Karpas-422 (cell line): Measurements from ENCODE around the gene PAPOLB. TPM values are rescaled to one million over a fixed set of nuclear protein-coding genes. Genes with fewer than 3 reads are reported as not detected.

ENCODE experiments used
- DNase-seq: peaks from one replicate; pipeline ENCODE4 v3.0.0-alpha.2; 2015
- H2AFZ ChIP-seq: fragments of 200-600 bp; sonication (generic); 2 replicates; pipeline ENCODE4 v1.6.1; 2014; ENCODE audit warnings: antibody characterized with exemption, low read length, mixed read lengths
- H3K27ac ChIP-seq: fragments of 200-600 bp; sonication (generic); 2 replicates; pipeline ENCODE4 v1.5.1; 2014; ENCODE audit warnings: mild to moderate bottlenecking, low read length, moderate library complexity
- H3K27me3 ChIP-seq: fragments of 200-600 bp; sonication (generic); 2 replicates; pipeline ENCODE4 v1.6.1; 2014; ENCODE audit warnings: low read length, mixed read lengths
- H3K36me3 ChIP-seq: fragments of 200-600 bp; sonication (generic); 2 replicates; pipeline ENCODE4 v1.6.1; 2014; ENCODE audit warnings: low read length, mixed read lengths; ENCODE audit not compliant: insufficient read depth
- H3K4me1 ChIP-seq: fragments of 200-600 bp; sonication (generic); 2 replicates; pipeline ENCODE4 v1.6.1; 2014; ENCODE audit warnings: mild to moderate bottlenecking, low read length, mixed read lengths
- H3K4me2 ChIP-seq: fragments of 200-600 bp; sonication (generic); 2 replicates; pipeline ENCODE4 v1.6.1; 2014; ENCODE audit warnings: low read length, low read depth, mild to moderate bottlenecking; ENCODE audit not compliant: poor library complexity, severe bottlenecking
- H3K4me3 ChIP-seq: fragments of 200-600 bp; sonication (generic); 2 replicates; pipeline ENCODE4 v1.5.1; 2014; ENCODE audit warnings: mild to moderate bottlenecking, antibody characterized with exemption, low read length, mixed read lengths
- H3K79me2 ChIP-seq: fragments of 200-600 bp; sonication (generic); 2 replicates; pipeline ENCODE4 v1.6.1; 2014; ENCODE audit warnings: mild to moderate bottlenecking, low read length, mixed read lengths
- H3K9ac ChIP-seq: fragments of 200-600 bp; sonication (generic); 2 replicates; pipeline ENCODE4 v1.6.0; 2014; ENCODE audit warnings: low read length
- H3K9me2 ChIP-seq: fragments of 200-600 bp; sonication (generic), shearing (Covaris generic); replicated peaks from 2 replicates; pipeline ENCODE4 v1.6.0; 2014; ENCODE audit warnings: mild to moderate bottlenecking, low read length, moderate library complexity; ENCODE audit not compliant: insufficient read depth
- H3K9me3 ChIP-seq: fragments of 300-700, 200-600 bp; sonication (generic); 2 replicates; pipeline ENCODE4 v1.6.1; 2014; ENCODE audit warnings: low read length, mixed read lengths
- H4K20me1 ChIP-seq: fragments of 200-600 bp; sonication (generic); 2 replicates; pipeline ENCODE4 v1.6.1; 2014; ENCODE audit warnings: mild to moderate bottlenecking, antibody characterized with exemption, low read length, low read depth; ENCODE audit not compliant: insufficient read depth
- total RNA-seq: library from RNA; depleted of rRNA; stranded (reverse); fragments of >200 nt; shearing (Covaris generic); gene quantifications from 2 replicates; pipeline ENCODE4 v1.2.3, GENCODE V29; 2014; ENCODE audit warnings: low replicate concordance

Gene PAPOLB
- total RNA-seq, 1 experiment from 2014 or later: not detected

- Histone ChIP-seq H3K4me3 (no peak overlapping the region), H3K27me3 (no peaks in the 10 kb centered on the region), H3K27ac (no peak overlapping the region), H3K79me2 (no peaks in the 10 kb centered on the region), H3K9me3 (no peaks in the 10 kb centered on the region), H4K20me1 (no peaks in the 10 kb centered on the region), H3K9me2 (no peaks in the 10 kb centered on the region), H3K9ac (no peak overlapping the region), H3K4me1 (peaks cover 11% of the 10 kb centered on the region), H2AFZ (no peak overlapping the region), H3K4me2 (no peak overlapping the region), H3K36me3 (no peaks in the 10 kb centered on the region)
- DNase-seq: no peak
Observed at GRCh38 chr7:4836206-4836661, 25.6 kb downstream of the PAPOLB start.

GRCh38 chr7:4835398-4836205 is 26.2 kb downstream of the PAPOLB start:
- H3K27ac ChIP-seq: no peak overlapping the region
- H2AFZ ChIP-seq: no peak overlapping the region
- H3K9me2 ChIP-seq: no peaks in the 10 kb centered on the region
- no peaks in the 10 kb centered on the region for H3K27me3 ChIP-seq
- peaks cover 11% of the 10 kb centered on the region for H3K4me1 ChIP-seq
- H3K4me2 ChIP-seq: no peak overlapping the region
- no peak for DNase-seq
- no peaks in the 10 kb centered on the region for H3K36me3 ChIP-seq
- H3K79me2 ChIP-seq: no peaks in the 10 kb centered on the region
- H3K9ac ChIP-seq: no peak overlapping the region
- no peaks in the 10 kb centered on the region for H3K9me3 ChIP-seq
- no peaks in the 10 kb centered on the region for H4K20me1 ChIP-seq
- no peak overlapping the region for H3K4me3 ChIP-seq

GRCh38 chr7:4834601-4835397 is 27.0 kb downstream of the PAPOLB start:
- H3K9me2 ChIP-seq: no peaks in the 10 kb centered on the region
- H3K79me2 ChIP-seq: no peaks in the 10 kb centered on the region
- no peak for DNase-seq
- peaks cover 11% of the 10 kb centered on the region for H3K4me1 ChIP-seq
- H3K27ac ChIP-seq: no peak overlapping the region
- H3K36me3 ChIP-seq: no peaks in the 10 kb centered on the region
- no peak overlapping the region for H2AFZ ChIP-seq
- H3K9ac ChIP-seq: no peak overlapping the region
- no peaks in the 10 kb centered on the region for H3K9me3 ChIP-seq
- no peak overlapping the region for H3K4me3 ChIP-seq
- no peaks in the 10 kb centered on the region for H3K27me3 ChIP-seq
- H3K4me2 ChIP-seq: no peak overlapping the region
- H4K20me1 ChIP-seq: no peaks in the 10 kb centered on the region

GRCh38 chr7:4833691-4834600 is 27.9 kb downstream of the PAPOLB start:
- no peaks in the 10 kb centered on the region for H3K27me3 ChIP-seq
- no peaks in the 10 kb centered on the region for H3K9me2 ChIP-seq

GRCh38 chr7:4833176-4833575 is 28.7 kb downstream of the PAPOLB start:
- H4K20me1 ChIP-seq: no peaks in the 10 kb centered on the region
- H3K27me3 ChIP-seq: no peaks in the 10 kb centered on the region
- H3K4me1 ChIP-seq: peaks cover under 1% of the 10 kb centered on the region; the same call in 1 of the 2 replicates
- no peak overlapping the region for H3K9ac ChIP-seq
- no peak overlapping the region for H3K4me2 ChIP-seq
- no peak overlapping the region for H3K4me3 ChIP-seq
- H3K9me2 ChIP-seq: no peaks in the 10 kb centered on the region
- no peak for DNase-seq
- no peaks in the 10 kb centered on the region for H3K79me2 ChIP-seq
- no peak overlapping the region for H2AFZ ChIP-seq
- H3K27ac ChIP-seq: no peak overlapping the region
- no peaks in the 10 kb centered on the region for H3K9me3 ChIP-seq
- no peaks in the 10 kb centered on the region for H3K36me3 ChIP-seq

More at GRCh38 chr7:4833691-4834600, 27.9 kb downstream of the PAPOLB start:
- Histone ChIP-seq H3K4me2 (no peak overlapping the region), H3K27ac (no peak overlapping the region), H4K20me1 (no peaks in the 10 kb centered on the region), H3K9ac (no peak overlapping the region), H3K36me3 (no peaks in the 10 kb centered on the region), H3K4me3 (no peak overlapping the region), H3K9me3 (no peaks in the 10 kb centered on the region), H2AFZ (no peak overlapping the region), H3K4me1 (peaks cover 8% of the 10 kb centered on the region), H3K79me2 (no peaks in the 10 kb centered on the region)
- no peak for DNase-seq

GRCh38 chr7:4832711-4833110 is 29.1 kb downstream of the PAPOLB start:
- no peaks in the 10 kb centered on the region for H3K27me3 ChIP-seq
- no peaks in the 10 kb centered on the region for H3K79me2 ChIP-seq
- H3K9me2 ChIP-seq: no peaks in the 10 kb centered on the region
- no peak overlapping the region for H3K4me2 ChIP-seq
- no peak overlapping the region for H3K27ac ChIP-seq
- H3K36me3 ChIP-seq: no peaks in the 10 kb centered on the region
- H4K20me1 ChIP-seq: no peaks in the 10 kb centered on the region
- no peak overlapping the region for H3K4me3 ChIP-seq
- H3K9ac ChIP-seq: no peak overlapping the region
- no peak for DNase-seq
- no peaks in the 10 kb centered on the region for H3K4me1 ChIP-seq
- no peak overlapping the region for H2AFZ ChIP-seq
- no peaks in the 10 kb centered on the region for H3K9me3 ChIP-seq

DNA sequence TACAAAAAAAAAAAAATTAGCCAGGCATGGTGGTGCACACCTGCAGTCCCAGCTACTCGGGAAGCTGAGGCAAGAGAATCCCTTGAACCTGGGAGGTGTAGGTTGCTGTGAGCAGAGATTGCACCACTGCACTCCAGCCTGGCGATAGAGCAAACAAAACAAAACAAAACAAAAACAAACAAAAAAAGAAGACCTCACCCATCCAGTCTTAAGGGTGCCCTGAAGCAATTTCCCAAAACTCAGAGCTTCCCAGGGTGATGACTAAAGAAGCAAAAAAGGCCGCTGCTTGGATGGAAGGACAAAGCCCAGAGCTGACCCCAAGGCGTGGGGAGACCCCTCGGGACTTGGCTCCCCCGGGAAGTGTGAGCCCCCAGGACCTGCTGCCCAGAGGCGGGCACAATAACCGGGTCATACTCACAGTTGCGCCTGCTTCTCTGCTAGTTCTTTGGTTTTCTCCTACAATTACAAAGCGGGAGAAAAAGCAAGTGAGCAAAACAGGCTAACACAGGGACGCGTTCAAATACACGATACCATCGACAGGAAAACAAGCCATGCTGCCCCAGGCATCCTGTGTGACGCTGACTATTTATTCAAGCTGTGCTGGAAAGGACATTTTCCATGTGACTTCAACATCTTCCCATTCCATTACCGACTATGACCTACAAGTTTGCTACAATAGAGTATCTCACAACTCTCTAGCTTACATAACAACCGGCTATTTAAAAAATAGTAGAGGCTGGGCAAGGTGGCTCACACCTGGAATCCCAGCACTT is 29.9 kb downstream of the PAPOLB start:
- H3K27ac ChIP-seq: no peak overlapping the region
- H3K4me2 ChIP-seq: no peak overlapping the region
- H3K4me3 ChIP-seq: no peak overlapping the region
- no peaks in the 10 kb centered on the region for H3K36me3 ChIP-seq
- no peaks in the 10 kb centered on the region for H3K27me3 ChIP-seq
- no peaks in the 10 kb centered on the region for H3K9me3 ChIP-seq
- no peaks in the 10 kb centered on the region for H4K20me1 ChIP-seq
- DNase-seq: no peak
- no peak overlapping the region for H2AFZ ChIP-seq
- no peaks in the 10 kb centered on the region for H3K79me2 ChIP-seq
- H3K4me1 ChIP-seq: no peaks in the 10 kb centered on the region
- H3K9ac ChIP-seq: no peak overlapping the region
- no peaks in the 10 kb centered on the region for H3K9me2 ChIP-seq
